Esophagus squamous epithelium (tissue), 5 donors: ENCODE measurements around the gene C1orf198. TPM values are rescaled to one million over a fixed set of nuclear protein-coding genes. Genes with fewer than 3 reads are reported as not detected.

ENCODE experiments used
- DNase-seq: peaks from one replicate; lab custom pipeline; 2025; lab: John Stamatoyannopoulos, UW
- H3K27ac ChIP-seq, 4 donors: fragments of 200-600 bp; sonication (generic); one replicate each; pipeline ENCODE4 v1.5.1; 2016 to 2019; ENCODE audit warnings: mild to moderate bottlenecking in 1 of 4
- H3K27me3 ChIP-seq, 4 donors: fragments of 200-600 bp; sonication (generic); 1 replicate in 3 of 4; 2 replicates in 1 of 4; pipeline versions ENCODE4 v1.5.1 to v1.6.0; 2017 to 2021; ENCODE audit warnings: antibody characterized with exemption in 1 of 4
- H3K36me3 ChIP-seq, 3 donors: fragments of 200-600 bp; sonication (generic); one replicate each; pipeline ENCODE4 v1.5.1; 2016 to 2019
- H3K4me1 ChIP-seq, 3 donors: fragments of 200-600 bp; sonication (generic); one replicate each; pipeline ENCODE4 v1.5.1; 2017 to 2019
- H3K4me3 ChIP-seq, 4 donors: fragments of 200-600 bp; sonication (generic); 1 replicate in 3 of 4; 2 replicates in 1 of 4; pipeline ENCODE4 v1.5.1; 2016 to 2019; ENCODE audit warnings: mild to moderate bottlenecking in 2 of 4, moderate library complexity in 1 of 4
- H3K9me3 ChIP-seq, 3 donors: fragments of 200-600 bp; sonication (generic); one replicate each; pipeline ENCODE4 v1.5.1; 2016 to 2019
- POLR2A ChIP-seq, 4 donors: fragments of 450-650 bp; IDR thresholded peaks; one replicate each; pipeline ENCODE4 v1.6.1; 2017; ENCODE audit warnings: antibody characterized with exemption in 4 of 4, mild to moderate bottlenecking in 4 of 4, moderate library complexity in 3 of 4
- WGBS, 2 donors: methylation state at CpG; one replicate each; pipeline ENCODE4 v1.1.5; 2018; 5-methylcytosine and 5-hydroxymethylcytosine counted together
- intact Hi-C: fragments of 100-400 bp; cut with DNase I; formaldehyde crosslinking; loops from one replicate; pipeline ENCODE4 v1.15.0; 2022
- total RNA-seq, 4 donors: library from RNA; depleted of rRNA; stranded (reverse); fragments of >200 nt; gene quantifications; one replicate each; pipeline ENCODE4 v1.1.0, GENCODE V29; 2016
- TF ChIP-seq, protein P1 (sequence below), 6 experiments: fragments of 450-650 bp in 4 of 6; fragments of 200-600 bp in 2 of 6; sonication (generic) in 2 of 6; IDR thresholded peaks; one replicate each; pipeline ENCODE4 v1.5.1; 2016 to 2019; ENCODE audit warnings: antibody characterized with exemption in 6 of 6, mild to moderate bottlenecking in 4 of 6, moderate library complexity in 4 of 6
- donor health status: DM: yes; HTN: yes; CAD: no.

The C1orf198 gene
- total RNA-seq, 4 donors from 2014 or later, result 18.5 to 28.8 (median 21.6) TPM

DNA sequence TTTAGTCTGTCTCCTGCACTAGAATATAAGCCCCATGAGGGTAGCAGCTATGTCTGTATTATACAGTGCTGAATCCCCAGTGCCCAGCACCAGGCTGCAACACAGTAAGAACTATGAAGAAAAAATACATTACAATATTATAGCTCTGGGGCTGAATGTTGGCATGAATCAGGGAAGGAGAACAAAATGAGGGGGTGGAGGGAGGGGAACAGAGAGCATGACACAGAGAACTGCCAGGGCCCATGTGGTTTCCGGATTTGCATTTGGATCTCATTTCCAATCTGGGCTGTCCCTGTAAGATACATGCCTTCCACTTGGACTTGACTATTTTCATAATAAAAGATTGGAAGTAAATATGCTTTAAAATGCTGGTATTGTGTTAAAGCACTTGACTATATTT lies 35.8 kb downstream of the C1orf198 start:
- WGBS, 2 donors, result 32 to 39% methylated on average over 1 of the region's 1 CpG
- H3K27me3 ChIP-seq, result no peaks in the 10 kb centered on the region
- intact Hi-C loops, result no loop called here
- TF ChIP-seq POLR2A (IDR thresholded peaks at IDR 0.05), result no peak
- TF ChIP-seq, protein P1, sequence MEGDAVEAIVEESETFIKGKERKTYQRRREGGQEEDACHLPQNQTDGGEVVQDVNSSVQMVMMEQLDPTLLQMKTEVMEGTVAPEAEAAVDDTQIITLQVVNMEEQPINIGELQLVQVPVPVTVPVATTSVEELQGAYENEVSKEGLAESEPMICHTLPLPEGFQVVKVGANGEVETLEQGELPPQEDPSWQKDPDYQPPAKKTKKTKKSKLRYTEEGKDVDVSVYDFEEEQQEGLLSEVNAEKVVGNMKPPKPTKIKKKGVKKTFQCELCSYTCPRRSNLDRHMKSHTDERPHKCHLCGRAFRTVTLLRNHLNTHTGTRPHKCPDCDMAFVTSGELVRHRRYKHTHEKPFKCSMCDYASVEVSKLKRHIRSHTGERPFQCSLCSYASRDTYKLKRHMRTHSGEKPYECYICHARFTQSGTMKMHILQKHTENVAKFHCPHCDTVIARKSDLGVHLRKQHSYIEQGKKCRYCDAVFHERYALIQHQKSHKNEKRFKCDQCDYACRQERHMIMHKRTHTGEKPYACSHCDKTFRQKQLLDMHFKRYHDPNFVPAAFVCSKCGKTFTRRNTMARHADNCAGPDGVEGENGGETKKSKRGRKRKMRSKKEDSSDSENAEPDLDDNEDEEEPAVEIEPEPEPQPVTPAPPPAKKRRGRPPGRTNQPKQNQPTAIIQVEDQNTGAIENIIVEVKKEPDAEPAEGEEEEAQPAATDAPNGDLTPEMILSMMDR (IDR thresholded peaks at IDR 0.05), result no peak
- peaks cover 0 to 9% (median 0%) of the 10 kb centered on the region in 3 donors for H3K36me3 ChIP-seq
- H3K27ac ChIP-seq, result no peak overlapping the region
- H3K4me1 ChIP-seq, result peaks cover 0 to 16% (median 0%) of the 10 kb centered on the region in 3 donors
- DNase-seq, result no peak
- H3K4me3 ChIP-seq, result no peak overlapping the region
- no peaks in the 10 kb centered on the region for H3K9me3 ChIP-seq

- intact Hi-C loops, result no loop called here
- no peaks in the 10 kb centered on the region for H3K9me3 ChIP-seq
- peaks cover 0 to 2% (median 0%) of the 10 kb centered on the region in 3 donors for H3K36me3 ChIP-seq
- TF ChIP-seq, protein P1 (IDR thresholded peaks at IDR 0.05), result no peak
- no peak for TF ChIP-seq POLR2A (IDR thresholded peaks at IDR 0.05)
- peaks cover 0 to 23% (median 0%) of the 10 kb centered on the region in 3 donors for H3K4me1 ChIP-seq
- H3K27me3 ChIP-seq, result no peaks in the 10 kb centered on the region
- H3K27ac ChIP-seq, result no peak overlapping the region
- no peak overlapping the region for H3K4me3 ChIP-seq
- DNase-seq, result no peak
- WGBS, 2 donors, result 18 to 38% methylated on average over 1 of the region's 1 CpG
Observed at GRCh38 chr1:230831771-230832170, 36.5 kb downstream of the C1orf198 start.

- intact Hi-C loops, result no loop called here
- Histone ChIP-seq H3K36me3 (no peaks in the 10 kb centered on the region), H3K4me1 (peaks cover 0 to 48% (median 12%) of the 10 kb centered on the region in 3 donors), H3K9me3 (no peaks in the 10 kb centered on the region), H3K27me3 (peaks cover 0 to 6% (median 0%) of the 10 kb centered on the region in 4 donors), H3K27ac (no peak overlapping the region), H3K4me3 (no peak overlapping the region)
- DNase-seq, result no peak
- 80 to 88% methylated on average over 4 of the region's 4 CpGs for WGBS, 2 donors
- TF ChIP-seq, protein P1 (IDR thresholded peaks at IDR 0.05), result no peak
- TF ChIP-seq POLR2A (IDR thresholded peaks at IDR 0.05), result no peak
Observed at GRCh38 chr1:230828421-230828820, 39.9 kb downstream of the C1orf198 start.

GRCh38 chr1:230827801-230828200 lies 40.5 kb downstream of the C1orf198 start:
- no peak for DNase-seq
- no peaks in the 10 kb centered on the region for H3K36me3 ChIP-seq
- no peaks in the 10 kb centered on the region for H3K9me3 ChIP-seq
- TF ChIP-seq POLR2A (IDR thresholded peaks at IDR 0.05), result no peak
- TF ChIP-seq, protein P1 (IDR thresholded peaks at IDR 0.05), result no peak
- WGBS, 2 donors, result 58 to 66% methylated on average over 4 to 5 of the region's 5 CpGs
- intact Hi-C loops, result no loop called here
- H3K27me3 ChIP-seq, result peaks cover 0 to 6% (median 0%) of the 10 kb centered on the region in 4 donors
- H3K27ac ChIP-seq, result peak overlapping the region in 1 of 4 donors; percentile 5
- H3K4me3 ChIP-seq, result no peak overlapping the region
- peaks cover 0 to 54% (median 12%) of the 10 kb centered on the region in 3 donors for H3K4me1 ChIP-seq

- Histone ChIP-seq H3K27me3 (peaks cover 0 to 6% (median 0%) of the 10 kb centered on the region in 4 donors), H3K27ac (no peak overlapping the region), H3K36me3 (no peaks in the 10 kb centered on the region), H3K9me3 (no peaks in the 10 kb centered on the region), H3K4me1 (peaks cover 0 to 59% (median 15%) of the 10 kb centered on the region in 3 donors), H3K4me3 (no peak overlapping the region)
- TF ChIP-seq POLR2A (IDR thresholded peaks at IDR 0.05), result no peak
- TF ChIP-seq, protein P1 (IDR thresholded peaks at IDR 0.05), result no peak
- no peak for DNase-seq
- 69 to 74% methylated on average over 4 to 7 of the region's 7 CpGs for WGBS, 2 donors
- intact Hi-C loops, result no loop called here
Observed at GRCh38 chr1:230827081-230827681, 41.1 kb downstream of the C1orf198 start.
